Retinal pigment epithelial cell (primary cell): Measurements from ENCODE around the gene SH2D3C.

Experiments used
- DNase-seq: peaks from one replicate; pipeline ENCODE4 v3.0.0-alpha.2; 2010; ENCODE audit warnings: low read depth
- H3K4me3 ChIP-seq: 2 replicates; pipeline ENCODE4 v1.5.1; 2011; ENCODE audit warnings: mild to moderate bottlenecking, low read length, control low read depth, moderate library complexity
- CTCF ChIP-seq: conservative IDR thresholded peaks from 2 replicates; pipeline ENCODE4 v1.5.1; 2011; ENCODE audit warnings: low read depth, low read length, control low read depth, inconsistent platforms

SH2D3C gene

DNA sequence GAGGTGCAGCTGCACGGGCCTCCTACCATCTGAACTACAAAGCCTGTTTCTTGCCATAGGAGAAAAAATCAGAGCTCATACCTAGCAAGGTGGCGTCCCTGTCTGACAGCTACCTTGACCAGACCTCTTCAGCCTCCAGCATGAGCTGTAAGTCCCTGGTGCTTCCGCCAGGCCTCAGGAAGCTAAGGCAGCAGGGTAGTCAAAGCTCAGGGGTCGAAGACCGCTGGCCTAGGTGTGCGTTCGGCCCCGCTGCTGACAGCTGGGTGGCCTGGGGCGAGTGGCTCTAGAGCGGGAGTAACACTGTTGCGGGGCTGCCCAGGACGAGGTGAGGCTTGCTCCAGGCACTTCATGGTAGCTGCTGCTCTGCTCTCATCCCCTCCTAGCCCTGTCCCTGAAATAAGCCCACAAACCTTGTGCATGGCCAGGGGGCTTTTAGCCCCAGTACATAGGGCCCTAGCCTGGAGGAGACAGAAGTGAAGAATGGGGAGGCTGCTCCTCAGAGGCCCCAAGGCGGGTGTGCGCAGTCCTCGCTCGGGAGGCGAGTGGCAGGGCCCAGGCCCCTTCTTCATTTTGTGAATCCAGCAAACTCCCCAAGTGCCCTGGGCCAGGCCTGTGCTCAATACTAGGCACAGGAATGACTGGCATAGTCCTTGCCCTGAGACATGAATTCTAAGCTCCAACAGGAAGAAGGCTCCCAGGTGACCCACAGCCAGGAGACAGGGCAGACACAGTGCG is 48.8 kb downstream of the SH2D3C start:
- no peak for DNase-seq
- TF ChIP-seq CTCF: no peak
- H3K4me3 ChIP-seq: no peak overlapping the region

- DNase-seq: no peak
- no peak overlapping the region for H3K4me3 ChIP-seq
- no peak for TF ChIP-seq CTCF
Observed at GRCh38 chr9:127728808-127729207, 49.7 kb downstream of the SH2D3C start.

- DNase-seq: no peak
- H3K4me3 ChIP-seq: no peak overlapping the region
- TF ChIP-seq CTCF: no peak
Observed at GRCh38 chr9:127726871-127727270, 51.6 kb downstream of the SH2D3C start.

DNA sequence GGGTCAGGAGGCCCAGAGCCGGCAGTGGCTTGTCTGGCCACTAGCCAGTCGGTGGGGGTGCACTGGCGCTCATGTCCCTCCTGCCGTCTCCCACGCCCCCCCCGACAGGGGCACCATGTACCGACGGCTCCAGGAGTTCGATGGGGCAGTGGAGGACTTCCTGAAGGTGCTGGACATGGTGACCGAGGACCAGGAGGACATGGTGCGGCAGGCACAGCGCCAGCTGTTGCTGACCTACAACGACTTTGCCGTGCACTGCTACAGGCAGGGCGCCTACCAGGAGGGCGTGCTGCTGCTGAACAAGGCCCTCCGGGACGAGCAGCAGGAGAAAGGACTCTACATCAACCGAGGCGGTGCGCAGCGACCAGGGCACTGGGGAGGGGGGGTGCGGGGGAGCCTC is 54.5 kb downstream of the SH2D3C start:
- no peak for TF ChIP-seq CTCF
- no peak overlapping the region for H3K4me3 ChIP-seq
- no peak for DNase-seq

- H3K4me3 ChIP-seq: no peak overlapping the region
- DNase-seq: peak; percentile 21
- peak; percentile 15 for TF ChIP-seq CTCF
Observed at GRCh38 chr9:127723444-127723843, 55.0 kb downstream of the SH2D3C start.

GRCh38 chr9:127723013-127723412 is 55.5 kb downstream of the SH2D3C start:
- no peak for DNase-seq
- no peak for TF ChIP-seq CTCF
- no peak overlapping the region for H3K4me3 ChIP-seq

DNA sequence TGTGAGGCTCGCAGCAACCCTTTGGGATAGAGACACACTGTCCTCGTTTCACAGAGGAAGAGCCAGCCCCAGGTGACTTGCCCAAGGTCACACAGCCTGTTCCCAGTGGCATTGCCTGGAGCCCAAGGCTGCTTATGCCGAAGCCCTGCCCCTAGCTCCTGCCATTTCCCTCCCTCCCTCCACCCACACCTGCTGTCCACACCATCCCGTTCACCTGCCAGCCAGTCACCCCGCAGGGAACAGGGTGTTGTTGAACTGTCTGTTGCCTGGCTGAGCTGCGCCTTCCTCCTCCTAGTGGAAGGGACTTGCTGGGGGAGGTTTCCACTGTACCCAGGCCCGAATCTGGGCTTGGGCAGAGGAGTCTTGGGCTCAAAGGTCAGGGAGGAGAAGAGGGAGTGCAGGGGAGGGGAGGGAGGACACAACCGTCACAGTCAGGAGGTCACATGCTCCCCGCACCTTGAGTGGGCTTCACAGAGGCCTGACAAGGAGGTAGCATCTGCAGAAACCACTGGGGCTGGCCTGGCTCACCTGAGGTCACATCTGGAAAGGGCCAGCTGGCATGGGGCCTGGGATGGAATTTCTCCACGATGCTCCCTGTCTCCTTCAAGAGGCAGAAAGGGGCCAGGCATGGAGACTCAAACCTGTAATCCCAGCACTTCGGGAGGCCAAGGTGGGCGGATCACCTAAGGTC is 56.3 kb downstream of the SH2D3C start:
- TF ChIP-seq CTCF: no peak
- no peak overlapping the region for H3K4me3 ChIP-seq
- DNase-seq: no peak
